BLaER1 (cell line): ENCODE measurements around the gene PDX1.

Source experiments
- H3K27ac ChIP-seq: shearing (Covaris generic); formaldehyde crosslinking; 2 replicates; pipeline ENCODE4 v1.8.1; 2022
- H3K27me3 ChIP-seq: shearing (Covaris generic); formaldehyde crosslinking; 2 replicates; pipeline ENCODE4 v1.8.1; 2022
- H3K36me3 ChIP-seq: shearing (Covaris generic); formaldehyde crosslinking; 2 replicates; pipeline ENCODE4 v1.8.1; 2022
- H3K4me1 ChIP-seq: shearing (Covaris generic); formaldehyde crosslinking; 2 replicates; pipeline ENCODE4 v1.8.1; 2022
- H3K4me2 ChIP-seq: shearing (Covaris generic); formaldehyde crosslinking; 2 replicates; pipeline ENCODE4 v1.8.1; 2022
- H3K4me3 ChIP-seq: shearing (Covaris generic); formaldehyde crosslinking; 2 replicates; pipeline ENCODE4 v1.8.1; 2022
- H3K9ac ChIP-seq: shearing (Covaris generic); formaldehyde crosslinking; 2 replicates; pipeline ENCODE4 v1.8.1; 2022
- H3K9me3 ChIP-seq: shearing (Covaris generic); formaldehyde crosslinking; 2 replicates; pipeline ENCODE4 v1.8.1; 2022
- H4K20me1 ChIP-seq: shearing (Covaris generic); formaldehyde crosslinking; 2 replicates; pipeline ENCODE4 v1.8.1; 2022
- Cebpa-rat ChIP-seq: shearing (Covaris generic); IDR thresholded peaks from 2 replicates; pipeline ENCODE4 v1.8.1; 2022

Gene PDX1

DNA sequence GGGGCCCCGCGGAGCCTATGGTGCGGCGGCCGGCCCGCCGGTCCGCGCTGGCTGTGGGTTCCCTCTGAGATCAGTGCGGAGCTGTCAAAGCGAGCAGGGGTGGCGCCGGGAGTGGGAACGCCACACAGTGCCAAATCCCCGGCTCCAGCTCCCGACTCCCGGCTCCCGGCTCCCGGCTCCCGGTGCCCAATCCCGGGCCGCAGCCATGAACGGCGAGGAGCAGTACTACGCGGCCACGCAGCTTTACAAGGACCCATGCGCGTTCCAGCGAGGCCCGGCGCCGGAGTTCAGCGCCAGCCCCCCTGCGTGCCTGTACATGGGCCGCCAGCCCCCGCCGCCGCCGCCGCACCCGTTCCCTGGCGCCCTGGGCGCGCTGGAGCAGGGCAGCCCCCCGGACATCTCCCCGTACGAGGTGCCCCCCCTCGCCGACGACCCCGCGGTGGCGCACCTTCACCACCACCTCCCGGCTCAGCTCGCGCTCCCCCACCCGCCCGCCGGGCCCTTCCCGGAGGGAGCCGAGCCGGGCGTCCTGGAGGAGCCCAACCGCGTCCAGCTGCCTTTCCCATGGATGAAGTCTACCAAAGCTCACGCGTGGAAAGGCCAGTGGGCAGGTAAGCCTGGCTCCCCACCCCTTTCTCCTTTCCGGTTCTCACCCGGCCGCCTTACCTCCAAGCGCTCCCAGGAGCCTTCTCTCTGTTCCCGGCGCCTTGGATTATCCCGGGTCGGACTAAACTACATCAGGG is at the start of gene PDX1:
PDX1 (plus strand) TSS at position 67 of the 743 bp plus-strand sequence; CDS start at position 206, 139 bp downstream.
- Histone ChIP-seq H3K27me3 (peaks cover 100% of the 10 kb centered on the region), H3K36me3 (no peaks in the 10 kb centered on the region), H3K9me3 (peaks cover 36% of the 10 kb centered on the region), H3K9ac (no peak within 1 kb of the TSS), H3K27ac (no peak within 1 kb of the TSS), H4K20me1 (peaks cover 91% of the 10 kb centered on the region), H3K4me3 (peak within 1 kb of the TSS; percentile 61), H3K4me2 (peak within 1 kb of the TSS; percentile 87), H3K4me1 (peaks cover 20% of the 10 kb centered on the region)
- no peak for TF ChIP-seq Cebpa-rat

GRCh38 chr13:27878274-27878673 is 41.5 kb upstream of the PDX1 start:
- H3K27me3 ChIP-seq: no peaks in the 10 kb centered on the region

GRCh38 chr13:27889471-27889870 is 30.3 kb upstream of the PDX1 start:
- H3K27ac ChIP-seq: no peak overlapping the region
- no peaks in the 10 kb centered on the region for H3K36me3 ChIP-seq
- H3K9ac ChIP-seq: no peak overlapping the region
- no peaks in the 10 kb centered on the region for H3K27me3 ChIP-seq
- H3K9me3 ChIP-seq: peaks cover 8% of the 10 kb centered on the region; the same call in 1 of the 2 replicates
- H4K20me1 ChIP-seq: no peaks in the 10 kb centered on the region
- no peak overlapping the region for H3K4me2 ChIP-seq
- H3K4me1 ChIP-seq: no peaks in the 10 kb centered on the region
- TF ChIP-seq Cebpa-rat: no peak
- no peak overlapping the region for H3K4me3 ChIP-seq

More at GRCh38 chr13:27878274-27878673, 41.5 kb upstream of the PDX1 start:
- no peaks in the 10 kb centered on the region for H3K4me1 ChIP-seq
- TF ChIP-seq Cebpa-rat: no peak
- no peak overlapping the region for H3K9ac ChIP-seq
- H3K4me3 ChIP-seq: no peak overlapping the region
- no peaks in the 10 kb centered on the region for H3K36me3 ChIP-seq
- peaks cover 11% of the 10 kb centered on the region for H3K9me3 ChIP-seq
- H3K27ac ChIP-seq: no peak overlapping the region
- no peak overlapping the region for H3K4me2 ChIP-seq
- H4K20me1 ChIP-seq: no peaks in the 10 kb centered on the region

GRCh38 chr13:27896726-27897125 is 23.1 kb upstream of the PDX1 start:
- Histone ChIP-seq H3K9me3 (peaks cover 7% of the 10 kb centered on the region), H3K27ac (no peak overlapping the region), H4K20me1 (no peaks in the 10 kb centered on the region), H3K36me3 (no peaks in the 10 kb centered on the region), H3K4me1 (no peaks in the 10 kb centered on the region), H3K4me2 (no peak overlapping the region), H3K9ac (no peak overlapping the region), H3K27me3 (no peaks in the 10 kb centered on the region), H3K4me3 (no peak overlapping the region)
- no peak for TF ChIP-seq Cebpa-rat

DNA sequence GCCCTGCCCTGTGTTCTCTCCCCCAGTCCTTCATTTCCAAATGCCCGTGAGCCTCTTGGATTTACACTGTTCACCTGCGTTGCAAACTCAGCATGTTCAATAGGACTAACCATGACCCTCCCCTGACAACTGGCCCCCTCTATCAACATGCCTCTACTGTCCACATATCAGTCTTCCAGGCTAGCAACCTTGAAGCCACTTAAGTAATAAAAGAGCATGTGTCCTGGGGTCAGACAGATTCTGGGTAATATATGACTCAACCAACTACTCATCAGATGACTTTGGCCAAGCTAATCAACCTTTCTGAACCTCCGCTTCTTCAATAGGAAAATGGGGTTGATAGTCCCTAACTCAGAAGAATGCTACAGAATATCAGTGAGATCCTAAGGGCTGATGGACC is 15.1 kb upstream of the PDX1 start:
- Histone ChIP-seq H3K36me3 (no peaks in the 10 kb centered on the region), H3K4me3 (no peak overlapping the region), H4K20me1 (no peaks in the 10 kb centered on the region), H3K27me3 (no peaks in the 10 kb centered on the region), H3K4me2 (no peak overlapping the region), H3K9ac (no peak overlapping the region), H3K9me3 (no peaks in the 10 kb centered on the region), H3K27ac (no peak overlapping the region), H3K4me1 (no peaks in the 10 kb centered on the region)
- TF ChIP-seq Cebpa-rat: no peak

DNA sequence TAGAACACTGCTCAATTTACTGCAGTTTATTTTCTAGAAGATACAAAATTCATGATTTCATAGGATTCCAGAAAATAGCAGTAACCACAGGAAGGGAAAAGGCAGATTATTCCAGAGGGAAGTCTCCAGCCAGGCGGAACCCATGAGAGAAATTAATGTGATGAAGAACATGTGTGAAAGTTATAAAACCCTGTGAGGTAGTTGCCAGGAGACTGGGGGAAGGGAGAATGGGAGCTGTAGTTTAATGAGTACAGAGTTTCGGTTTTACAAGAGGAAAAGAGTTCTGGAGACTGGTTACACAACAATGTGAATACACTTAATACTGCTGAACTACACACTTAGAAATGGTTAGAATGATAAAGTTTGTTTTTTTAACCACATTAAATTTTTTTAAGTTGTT is 14.2 kb upstream of the PDX1 start:
- H3K9ac ChIP-seq: no peak overlapping the region
- no peak overlapping the region for H3K4me3 ChIP-seq
- TF ChIP-seq Cebpa-rat: no peak
- H3K27ac ChIP-seq: no peak overlapping the region
- no peaks in the 10 kb centered on the region for H3K36me3 ChIP-seq
- H3K9me3 ChIP-seq: no peaks in the 10 kb centered on the region
- H3K4me2 ChIP-seq: no peak overlapping the region
- H4K20me1 ChIP-seq: no peaks in the 10 kb centered on the region
- H3K4me1 ChIP-seq: no peaks in the 10 kb centered on the region
- no peaks in the 10 kb centered on the region for H3K27me3 ChIP-seq

GRCh38 chr13:27907121-27907787 is 12.5 kb upstream of the PDX1 start:
- H3K27me3 ChIP-seq: no peaks in the 10 kb centered on the region
- H3K4me3 ChIP-seq: no peak overlapping the region
- H3K36me3 ChIP-seq: no peaks in the 10 kb centered on the region
- no peak overlapping the region for H3K9ac ChIP-seq
- TF ChIP-seq Cebpa-rat: no peak
- H3K27ac ChIP-seq: no peak overlapping the region
- H3K4me2 ChIP-seq: no peak overlapping the region
- H3K9me3 ChIP-seq: no peaks in the 10 kb centered on the region
- no peaks in the 10 kb centered on the region for H3K4me1 ChIP-seq
- no peaks in the 10 kb centered on the region for H4K20me1 ChIP-seq

- peaks cover 9% of the 10 kb centered on the region for H3K27me3 ChIP-seq
- H3K9me3 ChIP-seq: no peaks in the 10 kb centered on the region
- no peak for TF ChIP-seq Cebpa-rat
These were observed 10.4 kb upstream of the PDX1 start for GRCh38 chr13:27909378-27909777.

GRCh38 chr13:27911521-27911920 is 8.3 kb upstream of the PDX1 start:
- Histone ChIP-seq H3K27ac (no peak overlapping the region), H3K4me3 (no peak overlapping the region), H3K4me1 (no peaks in the 10 kb centered on the region), H3K9ac (no peak overlapping the region), H3K4me2 (no peak overlapping the region), H4K20me1 (peaks cover 11% of the 10 kb centered on the region; the same call in 1 of the 2 replicates), H3K36me3 (no peaks in the 10 kb centered on the region), H3K9me3 (no peaks in the 10 kb centered on the region), H3K27me3 (peaks cover 31% of the 10 kb centered on the region)
- TF ChIP-seq Cebpa-rat: no peak

More at GRCh38 chr13:27909378-27909777, 10.4 kb upstream of the PDX1 start:
- H3K9ac ChIP-seq: no peak overlapping the region
- H3K4me3 ChIP-seq: no peak overlapping the region
- H3K4me2 ChIP-seq: no peak overlapping the region
- no peaks in the 10 kb centered on the region for H3K4me1 ChIP-seq
- H3K27ac ChIP-seq: no peak overlapping the region
- H4K20me1 ChIP-seq: no peaks in the 10 kb centered on the region
- no peaks in the 10 kb centered on the region for H3K36me3 ChIP-seq

DNA sequence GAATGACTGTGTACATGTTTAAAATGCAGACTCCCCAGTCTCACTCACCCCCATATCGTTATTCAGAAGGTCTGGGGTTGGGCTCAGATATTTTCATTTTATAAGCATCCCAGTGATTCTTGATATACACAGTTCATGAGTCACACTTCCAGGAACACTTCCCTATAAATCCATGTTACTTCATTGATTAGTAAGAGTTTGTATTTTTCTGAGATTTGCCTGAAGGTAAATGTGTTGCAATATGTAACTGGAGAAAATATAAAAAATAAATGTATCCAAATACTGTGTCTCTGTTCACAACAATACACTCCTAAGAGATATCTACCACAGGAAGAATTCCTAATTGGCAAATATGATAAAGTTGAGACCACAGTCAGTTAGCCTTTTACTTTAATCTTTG is 6.6 kb upstream of the PDX1 start:
- no peak overlapping the region for H3K9ac ChIP-seq
- no peaks in the 10 kb centered on the region for H3K36me3 ChIP-seq
- no peak overlapping the region for H3K4me2 ChIP-seq
- no peak for TF ChIP-seq Cebpa-rat
- no peak overlapping the region for H3K4me3 ChIP-seq
- no peak overlapping the region for H3K27ac ChIP-seq
- no peaks in the 10 kb centered on the region for H3K4me1 ChIP-seq
- peaks cover 47% of the 10 kb centered on the region for H3K27me3 ChIP-seq
- H3K9me3 ChIP-seq: 0 out of 2 replicates have a peak, but pooled peaks cover 3% of the 10 kb centered on the region
- peaks cover 22% of the 10 kb centered on the region for H4K20me1 ChIP-seq
